ENCODE data around the gene MESP1.

MESP1 gene

GRCh38 chr15:89756897-89757296 is 5.8 kb upstream of the MESP1 start:
- no peak for DNase-seq

GRCh38 chr15:89755701-89756100 is 4.7 kb upstream of the MESP1 start:
- DNase-seq, result no peak

GRCh38 chr15:89754361-89755154 is 3.5 kb upstream of the MESP1 start:
- DNase-seq, result no peak

- no peak for DNase-seq
These were observed 2.8 kb upstream of the MESP1 start for GRCh38 chr15:89753855-89754254.

- no peak for DNase-seq
These were observed 699 bp upstream of the MESP1 start for GRCh38 chr15:89751748-89752147.

GRCh38 chr15:89749951-89750559 is 994 bp downstream of the MESP1 start:
- peak in 1 of 2 donors; percentile 17 for DNase-seq

- no peak for DNase-seq
These were observed 1.5 kb downstream of the MESP1 start for GRCh38 chr15:89749526-89749925.

GRCh38 chr15:89749054-89749453 is 2.0 kb downstream of the MESP1 start:
- DNase-seq, result no peak

- no peak for DNase-seq
These were observed 3.1 kb downstream of the MESP1 start for GRCh38 chr15:89747708-89748682.

- no peak for DNase-seq
These were observed 4.7 kb downstream of the MESP1 start for GRCh38 chr15:89746386-89746780.

- no peak for DNase-seq
These were observed 5.3 kb downstream of the MESP1 start for GRCh38 chr15:89745768-89746167.

- DNase-seq, result no peak
These were observed 5.9 kb downstream of the MESP1 start for GRCh38 chr15:89745131-89745530.

- no peak for DNase-seq
These were observed 7.5 kb downstream of the MESP1 start for GRCh38 chr15:89743594-89743993.

GRCh38 chr15:89743011-89743410 is 8.0 kb downstream of the MESP1 start:
- no peak for DNase-seq

- DNase-seq, result peak; percentile 53 to 54
These were observed 10.9 kb downstream of the MESP1 start for GRCh38 chr15:89740137-89740536.

- no peak for DNase-seq
These were observed 15.3 kb downstream of the MESP1 start for GRCh38 chr15:89735773-89736172.

GRCh38 chr15:89732451-89733172 is 18.4 kb downstream of the MESP1 start:
- DNase-seq, result no peak

GRCh38 chr15:89731275-89731674 is 19.8 kb downstream of the MESP1 start:
- DNase-seq, result no peak

GRCh38 chr15:89728254-89728653 is 22.8 kb downstream of the MESP1 start:
- no peak for DNase-seq

- DNase-seq, result no peak
These were observed 26.0 kb downstream of the MESP1 start for GRCh38 chr15:89725064-89725463.

- DNase-seq, result no peak
These were observed 26.4 kb downstream of the MESP1 start for GRCh38 chr15:89724621-89725020.

GRCh38 chr15:89723031-89723430 is 28.0 kb downstream of the MESP1 start:
- no peak for DNase-seq

GRCh38 chr15:89714775-89715174 is 36.3 kb downstream of the MESP1 start:
- no peak for DNase-seq
